Hindlimb muscle (tissue), 1 donor: Measurements from ENCODE around the gene SLC43A2. TPM values are rescaled to one million over a fixed set of nuclear protein-coding genes. Genes with fewer than 3 reads are reported as not detected.

Experiments
- DNase-seq: peaks from one replicate; pipeline ENCODE4 v3.0.0-alpha.2; 2013
- polyA plus RNA-seq: library from polyadenylated mRNA; unstranded; fragments of 120-200 nt; gene quantifications from one replicate; pipeline ENCODE4 v1.2.1, GENCODE V29; 2013; ENCODE audit not compliant: insufficient read length

The SLC43A2 gene
- polyA plus RNA-seq, 1 donor = 7.8 TPM

DNA sequence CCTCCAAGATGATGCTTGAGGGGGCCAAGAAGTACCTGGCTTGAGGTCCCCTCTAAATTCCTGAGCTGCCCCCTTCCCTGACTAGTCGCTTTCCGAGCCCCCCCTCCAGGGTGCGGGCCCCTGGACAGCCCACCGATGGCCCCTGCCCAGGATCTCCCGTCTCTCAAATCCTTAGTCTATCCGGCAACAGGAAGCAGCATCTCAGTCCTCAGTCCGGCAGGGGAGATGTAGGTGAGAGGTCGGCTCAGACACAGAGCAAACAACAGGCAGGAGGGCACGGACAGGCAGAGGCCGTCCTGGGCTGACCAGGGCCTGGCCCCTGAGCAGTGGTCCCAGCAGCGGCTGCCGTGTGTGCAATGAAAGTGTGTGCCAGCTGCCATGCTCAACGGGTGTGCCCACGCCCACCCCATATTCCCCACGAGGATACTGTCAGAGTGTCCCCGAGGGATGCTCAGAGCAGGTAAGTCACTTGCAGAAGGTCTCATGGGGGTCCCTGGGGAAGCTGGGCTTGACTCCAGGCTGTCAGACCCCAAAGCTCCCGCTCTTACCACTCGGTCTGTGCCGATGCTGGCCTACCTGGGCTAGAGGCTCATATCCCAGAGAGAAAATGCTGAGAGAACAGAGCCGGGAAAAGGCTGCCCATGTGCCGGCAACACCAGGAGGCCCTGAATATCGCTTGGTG is 7.2 kb downstream of the SLC43A2 start:
- DNase-seq = no peak

GRCh38 chr17:1620486-1620885 is 8.1 kb downstream of the SLC43A2 start:
- DNase-seq = no peak

- no peak for DNase-seq
Observed at GRCh38 chr17:1617620-1618174, 10.9 kb downstream of the SLC43A2 start.

DNA sequence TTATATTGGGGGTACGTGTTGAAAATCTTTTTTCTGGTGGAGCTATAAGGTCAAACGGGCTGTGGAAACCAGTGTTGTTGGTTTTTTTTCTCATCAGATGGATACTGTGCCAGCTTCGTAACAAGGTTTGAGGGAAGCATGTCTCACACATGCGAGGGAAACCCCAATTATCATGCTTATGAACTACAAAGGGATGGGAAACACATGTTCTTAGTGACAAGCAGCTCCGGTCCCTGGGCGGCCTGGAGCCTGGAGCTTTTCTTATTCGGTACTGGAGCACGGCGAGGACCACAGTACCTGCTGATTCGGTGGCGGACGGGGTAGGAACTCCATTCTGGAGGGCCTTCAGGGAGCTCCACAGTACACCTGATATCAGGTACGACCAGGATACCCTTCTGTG is 12.5 kb downstream of the SLC43A2 start:
- no peak for DNase-seq

GRCh38 chr17:1612400-1612799 is 16.2 kb downstream of the SLC43A2 start:
- no peak for DNase-seq

GRCh38 chr17:1611715-1612114 is 16.9 kb downstream of the SLC43A2 start:
- DNase-seq = no peak

GRCh38 chr17:1608676-1609075 is 20.0 kb downstream of the SLC43A2 start:
- no peak for DNase-seq

DNA sequence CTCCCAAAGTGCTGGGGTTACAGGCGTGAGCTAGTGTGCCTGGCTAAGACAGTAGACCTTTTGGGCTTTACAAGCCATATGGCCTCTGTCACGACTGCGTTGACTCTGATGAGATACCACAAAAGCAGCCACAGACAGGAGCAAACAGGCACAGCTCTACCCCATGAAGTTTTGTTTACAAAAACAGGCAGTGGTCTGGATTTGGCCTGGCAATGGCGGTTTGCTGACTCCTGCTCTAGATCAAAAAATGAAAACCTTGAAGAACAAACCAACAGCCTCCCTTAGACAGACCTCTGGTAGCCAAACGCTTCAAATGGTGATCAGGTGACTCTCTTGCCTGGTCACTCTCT is 20.7 kb downstream of the SLC43A2 start:
- DNase-seq = no peak

- no peak for DNase-seq
Observed at GRCh38 chr17:1606352-1606985, 22.2 kb downstream of the SLC43A2 start.

DNA sequence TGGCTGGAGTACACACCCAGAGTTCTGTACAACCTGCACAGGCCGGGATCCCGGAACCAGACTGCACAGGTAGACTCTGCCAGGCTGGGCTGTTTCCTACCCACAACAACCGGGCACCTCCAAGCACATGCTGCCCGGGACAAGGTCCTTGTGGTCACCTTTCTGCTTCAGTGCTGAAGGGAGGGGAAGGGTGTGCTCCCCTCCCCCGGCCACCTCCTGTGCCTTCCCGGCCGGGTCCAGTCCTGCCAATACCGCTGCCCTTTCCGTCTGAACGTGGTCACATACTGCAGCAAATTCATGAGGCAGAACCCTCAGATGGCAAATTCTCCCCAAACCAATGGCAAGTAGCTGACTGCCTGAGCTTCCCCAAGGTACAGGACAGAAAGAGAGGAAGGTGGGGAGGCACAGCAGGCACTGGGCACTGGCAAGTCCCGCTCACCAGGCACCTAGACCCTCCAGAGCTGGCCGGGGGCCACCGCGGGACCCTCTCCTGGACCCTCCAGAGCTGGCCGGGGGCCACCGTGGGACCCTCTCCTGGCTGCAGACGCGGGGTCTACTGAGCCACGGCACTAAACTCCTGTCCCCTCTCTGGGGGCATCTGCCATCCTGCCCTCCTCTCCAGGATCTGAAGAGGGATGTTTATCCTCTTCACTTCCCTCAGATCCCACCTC is 22.8 kb downstream of the SLC43A2 start:
- DNase-seq = no peak

- DNase-seq = no peak
Observed at GRCh38 chr17:1604831-1605528, 23.7 kb downstream of the SLC43A2 start.

DNA sequence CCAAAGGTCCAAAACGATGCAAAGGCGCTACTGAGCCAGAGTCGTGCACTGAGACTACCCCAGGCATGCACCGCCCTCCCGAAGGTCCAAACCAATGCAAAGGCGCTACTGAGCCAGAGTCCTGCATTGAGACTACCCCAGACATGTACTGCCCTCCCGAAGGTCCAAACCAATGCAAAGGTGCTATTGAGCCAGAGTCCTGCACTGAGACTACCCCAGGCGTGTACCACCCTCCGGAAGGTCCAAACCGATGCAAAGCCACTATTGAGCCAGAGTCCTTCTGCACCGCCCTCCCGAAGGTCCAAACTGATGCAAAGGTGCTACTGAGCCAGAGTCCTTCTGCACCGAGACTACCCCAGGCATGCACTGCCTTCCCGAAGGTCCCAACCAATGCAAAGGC is 27.1 kb downstream of the SLC43A2 start:
- no peak for DNase-seq

- DNase-seq = no peak
Observed at GRCh38 chr17:1598399-1599095, 30.1 kb downstream of the SLC43A2 start.

GRCh38 chr17:1597861-1598342 is 30.7 kb downstream of the SLC43A2 start:
- DNase-seq = no peak

DNA sequence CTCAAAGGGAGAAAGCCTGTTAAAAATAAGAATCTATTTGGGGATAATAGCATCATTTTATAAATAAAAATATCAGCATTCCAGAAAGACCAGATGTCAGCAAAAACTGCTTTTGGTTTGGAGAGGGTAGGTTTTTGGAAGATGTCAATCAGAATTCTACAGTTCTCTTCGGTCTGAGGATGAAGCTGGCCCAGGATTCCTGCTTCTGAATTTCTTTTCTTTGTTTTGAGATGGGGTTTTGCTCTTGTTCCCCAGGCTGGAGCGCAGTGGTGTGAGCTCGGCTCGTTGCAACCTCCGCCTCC is 35.1 kb downstream of the SLC43A2 start:
- no peak for DNase-seq

GRCh38 chr17:1592751-1593629 is 35.6 kb downstream of the SLC43A2 start:
- no peak for DNase-seq

- no peak for DNase-seq
Observed at GRCh38 chr17:1591474-1592090, 37.1 kb downstream of the SLC43A2 start.

DNA sequence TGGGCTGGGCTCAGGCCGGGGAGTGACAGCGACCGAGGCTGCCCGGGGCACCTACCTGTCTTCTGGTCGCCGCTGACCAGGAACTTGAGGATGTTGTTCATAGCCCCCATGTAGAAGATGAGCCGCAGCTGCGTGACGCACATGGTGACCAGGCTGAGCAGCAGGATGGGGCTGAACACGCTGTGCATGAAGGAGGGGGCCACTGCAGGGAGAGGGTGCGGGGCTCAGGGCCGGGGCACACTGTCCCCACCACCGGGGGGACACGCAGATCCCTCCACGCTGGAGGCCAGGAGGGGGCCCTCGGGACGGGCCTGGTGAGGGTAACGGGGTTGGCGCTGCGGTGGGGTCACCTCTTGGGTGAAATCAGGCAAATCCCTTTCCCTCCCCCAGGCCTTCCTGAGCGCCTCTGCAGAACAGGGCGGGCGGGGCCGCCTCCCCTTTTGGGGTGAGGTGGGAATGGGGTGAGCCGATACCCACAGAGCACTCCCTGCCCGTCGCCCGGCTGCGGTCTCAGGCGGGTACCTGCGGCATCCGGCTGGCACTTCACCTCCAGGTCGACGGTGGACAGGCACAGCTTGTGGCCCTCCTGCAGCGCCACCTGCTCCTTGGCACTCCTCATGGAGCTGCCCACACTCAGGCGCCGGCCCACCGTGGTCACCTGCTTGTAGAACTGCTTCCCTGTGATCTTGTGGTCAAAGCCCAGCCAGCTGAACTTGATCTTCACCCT is 37.7 kb downstream of the SLC43A2 start:
- no peak for DNase-seq

- no peak for DNase-seq
Observed at GRCh38 chr17:1590029-1590746, 38.4 kb downstream of the SLC43A2 start.
